K562 (cell line): ENCODE results near the gene ZP3.

Experiments used
- MXI1 ChIP-seq: IDR thresholded peaks from 2 replicates; pipeline ENCODE4 v1.6.1; 2011; ENCODE audit warnings: low read depth, mild to moderate bottlenecking, improper control_type of control experiment, low read length
- PHB2 ChIP-seq: fragments of 450-650 bp; IDR thresholded peaks from 2 replicates; pipeline ENCODE4 v1.6.1; 2017; ENCODE audit warnings: low read depth

GRCh38 chr7:76407718-76408117, 17.0 kb upstream of the ZP3 start:
- no peak for TF ChIP-seq PHB2
- no peak for TF ChIP-seq MXI1
